HG03378 (cell line): ENCODE results near the gene EPB41L2.
"Not testable (repeated sequence)": the region's sequence is repeated elsewhere in the genome, so short reads cannot be mapped to it uniquely, and the experiment has no call there.

Experiments
- ATAC-seq: cut with Tn5 transposase; IDR thresholded peaks from one replicate; pipeline ENCODE4 v1.9.1; 2021; ENCODE audit warnings: mild to moderate bottlenecking, moderate library complexity; ENCODE audit not compliant: unreplicated experiment

Gene EPB41L2

GRCh38 chr6:130958468-130958867, 104.6 kb downstream of the EPB41L2 start:
- no peak for ATAC-seq

- no peak for ATAC-seq
Measured at GRCh38 chr6:130955755-130956154, 107.3 kb downstream of the EPB41L2 start.

GRCh38 chr6:130949553-130949952, 113.5 kb downstream of the EPB41L2 start:
- ATAC-seq = no peak

- no peak for ATAC-seq
Measured at GRCh38 chr6:130947464-130947863, 115.6 kb downstream of the EPB41L2 start.

GRCh38 chr6:130946076-130946475, 117.0 kb downstream of the EPB41L2 start:
- ATAC-seq = no peak

- ATAC-seq = no peak
Measured at GRCh38 chr6:130945401-130945919, 117.6 kb downstream of the EPB41L2 start.

GRCh38 chr6:130944486-130944885, 118.6 kb downstream of the EPB41L2 start:
- ATAC-seq = no peak

GRCh38 chr6:130943738-130944137, 119.3 kb downstream of the EPB41L2 start:
- ATAC-seq = no peak

GRCh38 chr6:130942752-130943151, 120.3 kb downstream of the EPB41L2 start:
- ATAC-seq = not testable (repeated sequence)

- no peak for ATAC-seq
Measured at GRCh38 chr6:130937942-130938604, 125.0 kb downstream of the EPB41L2 start.

GRCh38 chr6:130936933-130937332, 126.1 kb downstream of the EPB41L2 start:
- ATAC-seq = no peak

- ATAC-seq = no peak
Measured at GRCh38 chr6:130935978-130936377, 127.1 kb downstream of the EPB41L2 start.

GRCh38 chr6:130934848-130935585, 128.0 kb downstream of the EPB41L2 start:
- ATAC-seq = no peak

- ATAC-seq = no peak
Measured at GRCh38 chr6:130933712-130934200, 129.3 kb downstream of the EPB41L2 start.

GRCh38 chr6:130932921-130933320, 130.1 kb downstream of the EPB41L2 start:
- no peak for ATAC-seq

- ATAC-seq = no peak
Measured at GRCh38 chr6:130932438-130932837, 130.6 kb downstream of the EPB41L2 start.

GRCh38 chr6:130931683-130932082, 131.4 kb downstream of the EPB41L2 start:
- ATAC-seq = no peak

GRCh38 chr6:130929036-130929678, 133.9 kb downstream of the EPB41L2 start:
- no peak for ATAC-seq

- no peak for ATAC-seq
Measured at GRCh38 chr6:130928158-130928912, 134.7 kb downstream of the EPB41L2 start.

GRCh38 chr6:130927305-130927704, 135.7 kb downstream of the EPB41L2 start:
- no peak for ATAC-seq

- no peak for ATAC-seq
Measured at GRCh38 chr6:130923350-130923749, 139.7 kb downstream of the EPB41L2 start.
